ENCODE data around the gene AKIRIN2. TPM values are rescaled to one million over a fixed set of nuclear protein-coding genes. Genes with fewer than 3 reads are reported as not detected.

AKIRIN2 gene
- total and polyA plus RNA-seq, 2 donors, result 24.6 to 56.6 TPM

DNA sequence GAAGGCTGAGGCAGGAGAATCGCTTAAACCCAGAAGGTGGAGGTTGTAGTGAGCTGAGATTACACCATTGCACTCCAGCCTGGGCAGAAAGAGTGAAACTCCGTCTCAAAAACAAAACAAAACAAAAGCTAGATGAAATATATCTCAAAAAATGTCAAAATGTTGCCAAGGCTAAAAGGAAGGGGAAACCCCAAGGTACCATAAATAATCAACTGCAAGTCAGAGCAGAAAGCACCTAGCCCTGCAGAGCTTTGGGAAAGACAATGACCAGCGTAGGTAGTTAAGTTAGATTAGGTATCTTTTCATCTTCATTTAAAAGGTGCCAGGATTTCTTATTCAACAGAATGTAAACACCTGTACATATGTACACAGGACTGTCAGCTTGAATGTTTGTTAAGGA is 33.0 kb downstream of the AKIRIN2 start:
- Histone ChIP-seq H3K4me3 (ENCODE audit: low read length in 2 of 2) (no peak overlapping the region), H3K4me1 (ENCODE audit: control insufficient read depth in 2 of 2, insufficient read depth in 2 of 2, low read length in 2 of 2) (peaks cover 0 to 4% of the 10 kb centered on the region in 2 donors), H3K27me3 (ENCODE audit: control insufficient read depth in 2 of 2, insufficient read depth in 1 of 2, low read length in 1 of 2) (no peaks in the 10 kb centered on the region), H3K27ac (ENCODE audit: low read depth in 1 of 2, low read length in 1 of 2) (no peak overlapping the region), H3K9me3 (ENCODE audit: control insufficient read depth in 2 of 2, insufficient read depth in 1 of 2, low read length in 1 of 2) (no peaks in the 10 kb centered on the region), H3K36me3 (ENCODE audit: control insufficient read depth in 2 of 2, insufficient read depth in 2 of 2, low read length in 1 of 2) (peaks cover 17 to 33% of the 10 kb centered on the region in 2 donors)
- WGBS, result 88% methylated on average over 3 of the region's 3 CpGs
- no peak for DNase-seq (ENCODE audit: low read depth in 6 of 9, low spot score in 9 of 9)

DNA sequence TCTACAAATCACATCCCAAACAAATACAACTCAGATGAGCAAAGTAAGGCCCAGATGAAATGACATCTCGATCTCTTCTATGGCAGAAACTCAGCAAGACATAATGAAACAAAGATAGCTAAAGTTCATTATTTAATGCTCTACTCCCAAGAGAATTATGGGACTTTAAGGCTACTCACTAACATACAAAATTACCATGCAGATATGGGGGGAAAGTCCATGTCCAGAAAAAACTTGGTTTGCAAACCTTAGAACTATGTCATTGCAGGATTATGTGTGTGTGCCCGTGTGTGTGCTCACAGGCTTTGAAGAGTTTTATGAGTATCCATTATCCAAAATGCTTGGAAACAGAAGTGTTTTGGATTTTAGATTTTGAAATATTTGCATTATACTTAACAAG is 34.0 kb downstream of the AKIRIN2 start:
- H3K27ac ChIP-seq (ENCODE audit: low read depth in 1 of 2, low read length in 1 of 2), result no peak overlapping the region
- H3K36me3 ChIP-seq (ENCODE audit: control insufficient read depth in 2 of 2, insufficient read depth in 2 of 2, low read length in 1 of 2), result peaks cover 10 to 30% of the 10 kb centered on the region in 2 donors
- H3K27me3 ChIP-seq (ENCODE audit: control insufficient read depth in 2 of 2, insufficient read depth in 1 of 2, low read length in 1 of 2), result no peaks in the 10 kb centered on the region
- DNase-seq (ENCODE audit: low read depth in 6 of 9, low spot score in 9 of 9), result no peak
- peaks cover 0 to 4% of the 10 kb centered on the region in 2 donors for H3K4me1 ChIP-seq (ENCODE audit: control insufficient read depth in 2 of 2, insufficient read depth in 2 of 2, low read length in 2 of 2)
- no peaks in the 10 kb centered on the region for H3K9me3 ChIP-seq (ENCODE audit: control insufficient read depth in 2 of 2, insufficient read depth in 1 of 2, low read length in 1 of 2)
- no peak overlapping the region for H3K4me3 ChIP-seq (ENCODE audit: low read length in 2 of 2)
- 99% methylated on average over 2 of the region's 2 CpGs for WGBS

DNA sequence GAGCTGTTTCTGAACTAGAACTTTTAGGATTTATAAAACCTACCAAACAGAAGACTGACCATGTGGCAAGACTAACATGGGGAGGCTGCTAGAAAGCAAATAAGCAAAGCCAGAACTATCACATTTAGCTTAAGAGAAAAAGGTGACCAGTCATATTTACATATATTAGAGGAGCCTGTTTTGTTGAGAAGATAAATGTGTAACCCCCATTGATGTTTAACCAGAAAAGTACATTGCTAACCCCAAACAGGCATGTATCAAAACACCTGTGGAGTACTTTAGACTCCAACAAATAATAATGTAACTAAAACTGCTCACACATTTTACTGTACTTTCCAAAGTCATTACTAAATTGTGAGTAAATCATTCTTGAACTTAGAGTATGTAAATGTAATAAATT is 35.0 kb downstream of the AKIRIN2 start:
- peaks cover 0 to 4% of the 10 kb centered on the region in 2 donors for H3K4me1 ChIP-seq (ENCODE audit: control insufficient read depth in 2 of 2, insufficient read depth in 2 of 2, low read length in 2 of 2)
- no peaks in the 10 kb centered on the region for H3K27me3 ChIP-seq (ENCODE audit: control insufficient read depth in 2 of 2, insufficient read depth in 1 of 2, low read length in 1 of 2)
- no peak overlapping the region for H3K27ac ChIP-seq (ENCODE audit: low read depth in 1 of 2, low read length in 1 of 2)
- no peak overlapping the region for H3K4me3 ChIP-seq (ENCODE audit: low read length in 2 of 2)
- no peak for DNase-seq (ENCODE audit: low read depth in 6 of 9, low spot score in 9 of 9)
- H3K36me3 ChIP-seq (ENCODE audit: control insufficient read depth in 2 of 2, insufficient read depth in 2 of 2, low read length in 1 of 2), result peaks cover 4 to 22% of the 10 kb centered on the region in 2 donors
- H3K9me3 ChIP-seq (ENCODE audit: control insufficient read depth in 2 of 2, insufficient read depth in 1 of 2, low read length in 1 of 2), result no peaks in the 10 kb centered on the region

DNA sequence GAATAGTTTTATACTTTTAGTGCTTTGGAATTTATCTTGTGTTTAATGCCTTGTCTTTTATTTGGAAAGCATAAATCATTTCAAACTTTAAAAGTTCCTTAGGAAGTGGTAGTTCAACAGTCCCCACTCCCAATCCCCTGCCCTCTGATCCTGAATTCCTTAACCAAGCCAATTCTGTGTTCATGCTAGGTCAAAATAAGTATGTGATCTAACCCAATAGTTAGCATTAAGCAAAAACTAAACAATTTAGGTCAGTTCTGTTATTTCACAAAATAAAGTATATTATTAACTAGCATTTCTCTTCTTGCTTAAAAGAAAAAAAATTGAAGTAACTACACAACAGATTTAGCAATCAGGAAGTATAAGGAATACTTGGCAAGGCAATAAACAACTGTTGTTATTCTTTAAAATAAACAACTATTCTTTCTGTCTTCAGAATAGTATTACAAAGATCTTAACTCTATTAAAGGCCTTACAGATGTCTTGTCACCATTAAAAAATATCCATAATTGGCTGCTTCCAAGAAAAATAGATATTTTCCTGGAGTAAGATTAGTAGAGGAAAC is 37.0 kb downstream of the AKIRIN2 start:
- H3K4me1 ChIP-seq (ENCODE audit: control insufficient read depth in 2 of 2, insufficient read depth in 2 of 2, low read length in 2 of 2), result peaks cover 3% of the 10 kb centered on the region in 2 donors
- DNase-seq (ENCODE audit: low read depth in 6 of 9, low spot score in 9 of 9), result no peak
- H3K36me3 ChIP-seq (ENCODE audit: control insufficient read depth in 2 of 2, insufficient read depth in 2 of 2, low read length in 1 of 2), result peaks cover 0 to 26% of the 10 kb centered on the region in 2 donors
- no peaks in the 10 kb centered on the region for H3K9me3 ChIP-seq (ENCODE audit: control insufficient read depth in 2 of 2, insufficient read depth in 1 of 2, low read length in 1 of 2)
- no peak overlapping the region for H3K27ac ChIP-seq (ENCODE audit: low read depth in 1 of 2, low read length in 1 of 2)
- H3K27me3 ChIP-seq (ENCODE audit: control insufficient read depth in 2 of 2, insufficient read depth in 1 of 2, low read length in 1 of 2), result no peaks in the 10 kb centered on the region
- no peak overlapping the region for H3K4me3 ChIP-seq (ENCODE audit: low read length in 2 of 2)

DNA sequence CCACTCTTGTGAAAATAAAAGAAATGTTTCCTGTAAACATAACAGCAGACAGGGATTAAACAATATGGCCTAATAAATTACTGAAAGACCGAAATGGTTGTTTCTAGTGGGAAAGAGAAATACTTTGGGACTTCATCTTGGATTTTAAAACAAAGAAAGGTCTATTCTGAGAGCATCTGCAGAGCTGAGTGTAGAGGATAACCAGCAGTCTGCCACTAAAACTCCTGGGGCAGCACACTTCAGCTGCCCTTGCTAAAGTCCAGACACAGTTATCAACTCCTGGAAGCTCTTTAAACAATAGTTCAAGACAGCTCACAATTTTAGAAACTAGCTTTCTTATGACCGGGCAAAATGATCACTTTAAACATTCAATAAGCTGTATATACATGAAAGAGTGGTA is 38.6 kb downstream of the AKIRIN2 start:
- peaks cover 0 to 18% of the 10 kb centered on the region in 2 donors for H3K36me3 ChIP-seq (ENCODE audit: control insufficient read depth in 2 of 2, insufficient read depth in 2 of 2, low read length in 1 of 2)
- H3K4me3 ChIP-seq (ENCODE audit: low read length in 2 of 2), result no peak overlapping the region
- peaks cover 3 to 6% of the 10 kb centered on the region in 2 donors for H3K4me1 ChIP-seq (ENCODE audit: control insufficient read depth in 2 of 2, insufficient read depth in 2 of 2, low read length in 2 of 2)
- H3K27ac ChIP-seq (ENCODE audit: low read depth in 1 of 2, low read length in 1 of 2), result no peak overlapping the region
- no peaks in the 10 kb centered on the region for H3K9me3 ChIP-seq (ENCODE audit: control insufficient read depth in 2 of 2, insufficient read depth in 1 of 2, low read length in 1 of 2)
- H3K27me3 ChIP-seq (ENCODE audit: control insufficient read depth in 2 of 2, insufficient read depth in 1 of 2, low read length in 1 of 2), result no peaks in the 10 kb centered on the region
- DNase-seq (ENCODE audit: low read depth in 6 of 9, low spot score in 9 of 9), result no peak
- WGBS, result 95% methylated on average over 2 of the region's 2 CpGs

DNA sequence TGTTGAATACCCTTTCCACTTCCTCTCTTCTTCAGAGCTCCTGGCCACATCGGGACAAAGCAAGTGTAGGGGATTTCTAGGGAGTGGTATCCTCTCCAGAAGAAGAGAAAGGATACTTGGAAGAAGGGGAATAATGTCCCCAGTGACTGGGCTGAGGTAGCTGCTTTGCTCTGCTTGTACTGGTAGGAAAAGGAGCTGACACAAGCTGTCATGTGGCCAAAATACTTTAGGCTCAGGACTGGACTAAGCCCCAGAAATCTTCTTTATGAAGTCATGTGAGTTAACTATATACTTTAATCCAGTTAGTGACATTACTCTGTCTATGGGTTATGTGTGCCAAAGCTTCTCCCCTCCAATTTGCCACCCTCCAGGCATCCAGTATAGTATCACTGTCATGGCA is 40.5 kb downstream of the AKIRIN2 start:
- WGBS, result 53% methylated on average over 1 of the region's 1 CpG
- DNase-seq (ENCODE audit: low read depth in 6 of 9, low spot score in 9 of 9), result no peak

DNA sequence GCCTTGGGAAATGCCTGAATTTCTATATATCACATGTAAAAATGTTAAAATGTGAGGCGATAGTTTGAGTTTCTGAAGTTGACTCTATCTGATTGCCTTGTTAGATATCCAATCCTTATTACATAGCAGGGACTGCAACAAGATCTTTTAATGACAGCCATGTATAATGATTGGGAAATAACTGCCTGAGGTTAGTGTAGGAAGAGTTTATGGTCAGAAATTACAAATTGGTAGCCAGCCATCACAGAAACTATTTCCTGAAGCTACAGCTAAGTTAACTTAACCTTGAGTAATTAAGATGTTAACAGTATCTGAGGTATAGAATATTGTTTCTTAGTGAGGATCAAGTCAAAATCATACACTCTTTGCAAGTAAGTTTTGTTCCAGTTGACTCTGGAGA is 41.0 kb downstream of the AKIRIN2 start:
- Histone ChIP-seq H3K4me3 (ENCODE audit: low read length in 2 of 2) (no peak overlapping the region), H3K4me1 (ENCODE audit: control insufficient read depth in 2 of 2, insufficient read depth in 2 of 2, low read length in 2 of 2) (peaks cover 11 to 14% of the 10 kb centered on the region in 2 donors), H3K27me3 (ENCODE audit: control insufficient read depth in 2 of 2, insufficient read depth in 1 of 2, low read length in 1 of 2) (no peaks in the 10 kb centered on the region), H3K27ac (ENCODE audit: low read depth in 1 of 2, low read length in 1 of 2) (no peak overlapping the region), H3K9me3 (ENCODE audit: control insufficient read depth in 2 of 2, insufficient read depth in 1 of 2, low read length in 1 of 2) (no peaks in the 10 kb centered on the region), H3K36me3 (ENCODE audit: control insufficient read depth in 2 of 2, insufficient read depth in 2 of 2, low read length in 1 of 2) (peaks cover 0 to 8% of the 10 kb centered on the region in 2 donors)
- WGBS, result 100% methylated on average over 1 of the region's 1 CpG
- DNase-seq (ENCODE audit: low read depth in 6 of 9, low spot score in 9 of 9), result no peak

More for the DNA sequence above, 40.5 kb downstream of the AKIRIN2 start:
- Histone ChIP-seq H3K36me3 (ENCODE audit: control insufficient read depth in 2 of 2, insufficient read depth in 2 of 2, low read length in 1 of 2) (peaks cover 0 to 8% of the 10 kb centered on the region in 2 donors), H3K4me3 (ENCODE audit: low read length in 2 of 2) (no peak overlapping the region), H3K4me1 (ENCODE audit: control insufficient read depth in 2 of 2, insufficient read depth in 2 of 2, low read length in 2 of 2) (peaks cover 10 to 11% of the 10 kb centered on the region in 2 donors), H3K27ac (ENCODE audit: low read depth in 1 of 2, low read length in 1 of 2) (no peak overlapping the region), H3K27me3 (ENCODE audit: control insufficient read depth in 2 of 2, insufficient read depth in 1 of 2, low read length in 1 of 2) (no peaks in the 10 kb centered on the region), H3K9me3 (ENCODE audit: control insufficient read depth in 2 of 2, insufficient read depth in 1 of 2, low read length in 1 of 2) (no peaks in the 10 kb centered on the region)

DNA sequence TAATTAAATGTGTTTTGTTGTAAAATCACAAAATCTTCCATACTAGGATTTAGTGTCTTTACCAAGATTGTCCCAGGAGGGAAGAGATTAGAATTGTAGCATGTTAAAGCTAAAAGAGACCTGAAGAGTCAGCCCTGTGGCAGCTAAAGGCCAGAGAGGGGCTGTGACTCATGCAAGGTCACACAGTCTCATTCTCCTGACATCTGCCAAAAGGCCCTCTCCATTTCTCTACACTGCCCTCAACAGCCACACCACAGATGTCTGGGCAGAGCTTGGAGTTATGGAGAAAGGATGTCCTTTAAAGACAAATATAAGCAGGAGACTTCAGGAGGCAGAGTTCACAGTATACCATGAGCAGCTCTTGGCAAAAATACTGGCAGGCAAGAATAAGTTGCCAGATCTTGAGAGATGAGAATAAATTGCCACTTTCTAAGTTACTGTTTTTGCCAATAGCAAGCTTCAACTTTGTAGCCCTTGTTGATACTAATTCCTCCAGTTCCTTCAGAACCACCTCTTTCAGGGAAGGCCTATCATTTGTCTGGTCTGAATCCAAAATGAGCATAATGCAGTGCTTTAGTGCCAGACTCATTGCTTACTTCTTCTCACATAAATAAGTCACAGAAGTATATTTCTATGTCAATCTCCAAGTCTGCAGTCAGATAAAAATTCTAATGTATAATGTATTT is 41.7 kb downstream of the AKIRIN2 start:
- no peak overlapping the region for H3K27ac ChIP-seq (ENCODE audit: low read depth in 1 of 2, low read length in 1 of 2)
- H3K27me3 ChIP-seq (ENCODE audit: control insufficient read depth in 2 of 2, insufficient read depth in 1 of 2, low read length in 1 of 2), result no peaks in the 10 kb centered on the region
- H3K4me3 ChIP-seq (ENCODE audit: low read length in 2 of 2), result no peak overlapping the region
- H3K4me1 ChIP-seq (ENCODE audit: control insufficient read depth in 2 of 2, insufficient read depth in 2 of 2, low read length in 2 of 2), result peaks cover 11 to 18% of the 10 kb centered on the region in 2 donors
- H3K9me3 ChIP-seq (ENCODE audit: control insufficient read depth in 2 of 2, insufficient read depth in 1 of 2, low read length in 1 of 2), result no peaks in the 10 kb centered on the region
- DNase-seq (ENCODE audit: low read depth in 6 of 9, low spot score in 9 of 9), result no peak
- H3K36me3 ChIP-seq (ENCODE audit: control insufficient read depth in 2 of 2, insufficient read depth in 2 of 2, low read length in 1 of 2), result peaks cover 0 to 8% of the 10 kb centered on the region in 2 donors

DNA sequence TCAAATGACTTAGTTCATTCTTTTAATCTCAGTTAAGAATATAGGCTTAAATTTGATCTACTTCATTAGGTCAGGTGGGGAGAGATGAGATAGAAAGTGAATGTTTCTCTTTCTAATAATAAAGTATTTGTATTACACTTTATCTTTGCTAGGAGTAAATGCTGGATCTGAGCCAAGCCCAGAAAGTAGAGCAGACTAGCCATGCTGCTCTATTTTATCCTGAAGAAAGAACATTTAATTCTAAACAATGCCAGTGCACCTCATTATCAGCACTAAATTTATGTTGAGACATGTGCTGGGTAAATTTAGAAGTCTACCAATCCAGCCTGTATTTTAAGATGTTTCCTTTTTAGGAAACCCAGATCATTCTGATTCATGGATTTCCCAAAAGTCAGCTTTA is 43.5 kb downstream of the AKIRIN2 start:
- DNase-seq (ENCODE audit: low read depth in 6 of 9, low spot score in 9 of 9), result no peak
- peaks cover 19 to 28% of the 10 kb centered on the region in 2 donors for H3K4me1 ChIP-seq (ENCODE audit: control insufficient read depth in 2 of 2, insufficient read depth in 2 of 2, low read length in 2 of 2)
- no peak overlapping the region for H3K4me3 ChIP-seq (ENCODE audit: low read length in 2 of 2)
- H3K27me3 ChIP-seq (ENCODE audit: control insufficient read depth in 2 of 2, insufficient read depth in 1 of 2, low read length in 1 of 2), result no peaks in the 10 kb centered on the region
- no peak overlapping the region for H3K27ac ChIP-seq (ENCODE audit: low read depth in 1 of 2, low read length in 1 of 2)
- H3K9me3 ChIP-seq (ENCODE audit: control insufficient read depth in 2 of 2, insufficient read depth in 1 of 2, low read length in 1 of 2), result no peaks in the 10 kb centered on the region
- peaks cover 0 to 8% of the 10 kb centered on the region in 2 donors for H3K36me3 ChIP-seq (ENCODE audit: control insufficient read depth in 2 of 2, insufficient read depth in 2 of 2, low read length in 1 of 2)
